ENCODE measurements around the gene SPRED2.

Gene SPRED2

DNA sequence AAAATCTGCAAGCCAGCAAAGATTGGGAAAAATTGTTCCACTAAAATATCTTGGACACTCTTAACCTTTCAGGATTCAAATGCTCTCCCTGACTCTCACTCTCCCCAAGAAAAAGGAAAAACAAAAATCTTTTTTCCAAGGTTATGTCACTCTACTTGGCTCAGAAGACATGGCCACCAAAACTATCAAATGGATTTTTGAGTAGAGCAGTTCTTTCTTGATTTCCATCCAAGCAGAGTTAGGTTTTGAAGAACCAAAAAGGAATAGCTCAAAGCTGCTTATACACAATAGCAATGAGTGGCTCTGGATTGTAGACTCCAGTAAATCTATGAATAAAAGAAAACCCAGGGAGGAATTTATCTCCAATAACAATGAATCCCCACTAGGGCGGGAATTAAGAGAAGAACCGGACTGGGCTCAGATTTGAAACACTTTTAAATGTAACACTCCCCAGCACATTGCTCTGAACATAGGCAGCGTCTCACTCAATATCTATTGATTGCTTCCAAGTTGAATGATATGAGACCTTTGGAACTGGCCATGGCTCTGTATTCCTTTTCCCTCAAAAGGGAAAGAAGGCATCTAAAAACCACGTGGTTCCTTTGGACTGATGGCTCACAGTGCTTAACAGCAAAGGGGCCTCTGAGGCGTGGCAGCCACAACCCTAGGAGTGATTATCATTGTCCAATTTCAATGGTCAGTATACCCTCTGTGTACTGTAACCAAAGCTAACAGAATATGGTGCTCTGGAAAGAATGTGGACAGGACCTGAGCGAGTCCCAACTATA, 68.3 kb downstream of the SPRED2 start:
- no peak for DNase-seq

DNA sequence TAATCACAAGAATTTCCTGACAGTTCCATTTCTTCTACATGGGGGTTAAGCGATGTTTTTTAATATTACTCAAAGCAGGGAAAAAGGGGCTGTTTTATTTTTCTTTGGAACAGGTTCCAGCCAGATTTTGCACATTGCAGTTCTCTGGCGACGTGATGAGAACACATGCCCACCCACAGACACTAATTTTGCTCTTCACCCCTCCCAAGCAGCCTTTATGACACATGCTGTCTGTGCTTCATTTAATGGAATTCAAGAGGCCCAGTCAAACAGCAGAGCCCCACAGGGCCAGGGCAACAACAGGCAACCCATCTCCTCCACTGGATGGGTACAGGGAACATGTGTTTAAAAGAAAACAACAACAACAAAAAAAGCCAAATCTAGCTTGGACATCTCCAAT, 70.8 kb downstream of the SPRED2 start:
- DNase-seq, result no peak

- DNase-seq, result no peak
These were observed 72.0 kb downstream of the SPRED2 start for GRCh38 chr2:65360441-65360840.

- DNase-seq, result no peak
These were observed 73.6 kb downstream of the SPRED2 start for GRCh38 chr2:65358678-65359400.

DNA sequence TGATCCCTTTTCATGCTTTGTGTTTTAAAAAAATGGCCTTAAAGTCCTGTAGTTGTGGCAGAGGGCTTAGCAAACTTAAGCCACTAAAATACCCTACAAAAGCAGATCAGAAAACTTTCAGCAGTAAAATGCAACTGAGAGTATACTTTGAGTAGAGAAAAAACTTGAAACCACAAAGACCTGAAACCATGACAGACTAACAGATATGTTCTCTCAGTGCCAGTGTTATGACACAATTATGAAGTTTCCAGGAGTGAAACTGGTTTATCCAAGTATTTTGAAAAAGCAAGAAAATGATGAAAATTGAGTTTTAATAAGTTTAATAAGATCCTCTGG, 74.5 kb downstream of the SPRED2 start:
- no peak for DNase-seq

GRCh38 chr2:65357095-65357958, 75.1 kb downstream of the SPRED2 start:
- DNase-seq, result no peak

DNA sequence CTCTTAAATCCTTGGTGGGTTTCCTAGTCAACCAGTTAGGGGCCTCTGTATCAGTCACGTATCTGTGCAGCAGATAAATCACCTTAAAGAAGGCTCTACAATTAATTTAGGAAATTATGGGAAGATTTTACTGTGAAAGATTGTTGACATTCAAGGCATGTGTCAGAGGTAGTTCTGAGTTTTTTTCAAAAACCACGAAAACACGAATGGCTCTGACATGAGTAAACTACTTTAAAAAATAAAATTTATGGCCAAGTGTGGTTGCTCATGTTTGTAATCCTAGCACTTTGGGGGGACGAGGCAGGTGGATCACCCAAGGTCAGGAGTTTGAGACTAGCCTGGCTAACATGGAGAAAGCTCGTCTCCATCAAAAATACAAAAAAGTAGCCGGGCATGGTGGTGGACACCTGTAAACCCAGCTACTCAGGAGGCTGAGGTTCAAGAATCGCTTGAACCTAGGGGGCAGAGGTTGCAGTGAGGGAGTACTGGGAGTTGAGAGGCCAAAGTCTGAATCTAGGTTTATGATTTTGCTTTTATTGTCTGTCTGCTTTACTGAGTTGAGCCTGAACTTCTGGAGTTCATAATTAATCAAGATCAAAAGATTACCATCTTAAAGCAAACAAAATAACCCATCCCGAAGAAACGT, 77.1 kb downstream of the SPRED2 start:
- DNase-seq, result no peak

- no peak for DNase-seq
These were observed 77.6 kb downstream of the SPRED2 start for GRCh38 chr2:65354773-65355172.

GRCh38 chr2:65353927-65354326, 78.5 kb downstream of the SPRED2 start:
- DNase-seq, result no peak

GRCh38 chr2:65353046-65353445, 79.4 kb downstream of the SPRED2 start:
- no peak for DNase-seq

DNA sequence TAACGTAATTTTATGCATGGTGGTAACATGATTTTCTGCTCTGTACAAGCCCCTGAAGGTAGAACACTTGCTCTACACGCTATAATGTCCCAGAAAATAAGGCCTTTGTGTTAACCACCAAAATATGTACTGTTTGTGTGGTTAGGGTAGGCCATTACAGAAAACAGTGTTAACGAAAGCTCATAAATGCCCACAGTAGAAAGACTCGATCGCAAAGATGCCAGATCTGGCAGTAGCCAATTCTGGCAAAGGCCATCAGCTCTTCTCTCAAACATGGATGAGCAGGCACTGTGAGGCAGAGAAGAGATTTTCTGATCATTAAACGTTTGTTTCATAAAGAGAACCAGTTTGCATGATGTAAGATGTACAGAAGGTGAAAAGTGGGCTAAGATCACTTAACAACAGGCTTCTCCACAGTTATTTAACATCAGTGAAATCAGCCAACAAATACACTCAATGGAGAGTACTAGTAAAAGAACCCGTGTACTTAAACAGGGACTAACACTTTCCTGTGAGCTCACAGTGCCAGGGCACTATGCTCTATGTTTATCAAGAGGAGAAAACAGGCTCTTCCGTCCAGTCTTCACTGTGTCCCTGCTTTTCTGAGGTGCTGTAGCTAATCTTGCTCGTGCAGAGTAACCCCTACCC, 80.3 kb downstream of the SPRED2 start:
- DNase-seq, result no peak

DNA sequence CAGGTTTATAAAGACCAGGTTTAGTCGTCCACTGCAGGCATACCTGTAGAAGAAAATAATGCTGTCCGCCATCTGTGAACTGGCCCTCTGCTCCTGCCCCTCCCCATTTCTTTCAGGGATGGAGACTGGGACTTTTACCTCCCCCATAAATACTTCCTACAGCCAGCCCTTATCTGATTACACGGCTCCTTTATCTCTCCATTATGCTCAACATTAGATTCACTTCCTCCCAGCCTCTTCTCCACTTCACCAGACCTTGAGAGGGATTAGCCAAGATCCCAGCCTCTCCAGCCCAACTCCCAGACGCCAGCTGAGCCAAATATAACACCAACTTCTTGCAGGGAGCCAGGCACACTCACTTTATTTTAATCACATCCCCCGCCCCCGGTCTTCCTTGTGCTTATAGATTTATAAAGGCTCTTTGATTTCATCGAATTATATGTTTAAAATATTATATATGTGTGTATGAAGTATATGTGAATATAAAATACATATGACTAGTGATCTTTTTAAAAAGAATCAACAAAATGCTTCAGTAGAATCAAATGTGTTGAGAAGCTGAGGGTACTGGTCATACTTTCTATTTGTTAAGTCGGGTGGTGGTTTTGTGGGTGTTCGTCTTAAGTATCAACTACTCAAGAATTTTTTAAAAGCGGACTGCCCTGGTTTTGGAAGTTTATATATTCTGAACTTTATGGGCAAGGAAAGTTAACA, 81.0 kb downstream of the SPRED2 start:
- no peak for DNase-seq

DNA sequence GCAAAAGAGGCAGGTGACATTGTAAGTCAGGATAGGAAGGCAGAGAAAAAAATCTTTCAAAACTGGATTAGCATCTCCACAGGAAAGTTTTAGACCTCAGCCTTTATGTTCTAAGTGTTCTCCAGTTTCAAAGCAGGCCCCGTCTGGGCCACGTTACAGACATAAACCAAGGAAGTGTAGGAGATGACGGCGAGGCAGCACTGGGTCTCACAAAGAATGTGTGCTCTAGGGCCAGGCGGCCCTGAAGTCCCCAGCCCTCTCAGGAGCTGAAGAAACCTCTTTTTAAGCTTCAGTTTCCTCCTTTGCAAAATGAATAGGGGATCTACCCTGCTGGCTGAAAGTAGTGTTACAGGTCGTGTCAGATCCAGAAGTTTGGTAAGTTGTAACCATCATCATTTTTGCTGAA, 81.7 kb downstream of the SPRED2 start:
- no peak for DNase-seq

DNA sequence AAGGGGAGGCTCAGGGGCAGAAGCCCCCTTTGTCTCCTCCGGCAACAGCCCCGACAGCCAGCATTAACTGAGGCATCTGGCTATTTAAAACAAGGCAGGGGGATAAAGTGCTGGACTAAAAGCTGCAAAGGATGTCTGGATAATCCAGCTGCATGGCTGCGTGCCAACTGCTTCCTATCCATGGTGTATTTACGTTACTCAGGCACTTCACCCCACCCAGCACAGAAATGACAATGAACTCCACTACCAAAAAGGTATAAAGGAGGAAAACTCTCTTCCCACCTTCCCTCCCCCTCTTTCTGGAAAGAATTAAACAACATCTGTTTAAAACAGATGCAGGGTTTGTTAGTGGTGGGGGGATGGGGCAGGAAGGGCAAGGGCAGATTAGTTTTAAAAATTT, 82.5 kb downstream of the SPRED2 start:
- no peak for DNase-seq

GRCh38 chr2:65347913-65348312, 84.5 kb downstream of the SPRED2 start:
- DNase-seq, result no peak

DNA sequence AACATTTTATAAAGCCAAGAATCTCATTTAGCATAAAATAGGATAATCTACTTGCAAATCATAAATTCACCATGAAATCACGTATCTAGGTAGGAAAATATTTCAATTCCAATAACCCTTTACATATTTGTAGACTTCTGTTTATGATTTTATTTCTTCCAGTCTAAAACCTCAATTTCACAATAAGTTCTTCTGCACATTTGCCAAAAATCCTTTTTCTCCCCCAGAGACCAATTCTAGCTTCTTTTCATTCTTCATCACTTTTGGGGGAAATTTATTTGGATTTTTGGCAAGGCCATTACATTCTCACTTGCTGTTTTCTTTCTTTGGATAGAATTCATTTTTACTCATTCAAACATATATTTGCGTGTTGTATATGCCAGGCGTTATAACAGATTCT, 86.8 kb downstream of the SPRED2 start:
- no peak for DNase-seq

DNA sequence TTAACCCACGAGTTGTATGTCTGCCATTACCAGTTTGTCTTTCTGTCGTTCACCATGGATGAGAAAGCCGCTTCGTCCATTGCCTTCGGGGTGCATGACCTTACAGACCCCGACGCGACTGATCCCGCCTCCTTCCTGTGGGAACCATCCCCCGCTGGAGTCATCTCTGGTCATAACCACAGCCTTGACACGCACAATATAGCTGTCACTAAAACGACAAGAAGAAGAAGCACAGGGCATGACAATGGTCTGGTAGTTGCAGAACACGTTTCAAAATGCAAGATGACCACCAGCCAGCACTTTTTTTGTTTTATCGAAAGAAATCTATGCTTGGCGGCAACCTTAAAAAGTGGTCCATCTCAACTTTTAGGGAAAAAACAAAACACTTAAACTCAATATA, 87.7 kb downstream of the SPRED2 start:
- no peak for DNase-seq

DNA sequence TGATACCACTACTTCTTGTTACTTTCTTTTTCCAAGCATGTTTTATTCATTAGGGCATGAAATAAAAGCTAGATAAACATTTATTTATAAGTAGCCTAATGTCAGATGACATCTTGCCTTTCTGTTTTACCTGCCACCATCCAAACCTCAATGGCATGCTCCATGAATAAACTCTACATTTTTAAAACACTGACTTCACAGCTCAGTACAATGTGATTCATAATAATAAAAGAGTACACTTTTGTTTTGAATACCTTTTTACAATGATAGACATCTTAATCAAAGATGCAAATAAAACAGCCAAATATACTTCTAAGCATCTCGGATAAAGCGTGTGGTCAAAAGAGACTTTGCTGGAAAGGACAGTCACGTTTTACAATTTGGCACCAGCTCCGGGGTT, 88.2 kb downstream of the SPRED2 start:
- no peak for DNase-seq

GRCh38 chr2:65343386-65343785, 89.0 kb downstream of the SPRED2 start:
- no peak for DNase-seq

GRCh38 chr2:65340898-65341681, 91.3 kb downstream of the SPRED2 start:
- DNase-seq, result no peak

DNA sequence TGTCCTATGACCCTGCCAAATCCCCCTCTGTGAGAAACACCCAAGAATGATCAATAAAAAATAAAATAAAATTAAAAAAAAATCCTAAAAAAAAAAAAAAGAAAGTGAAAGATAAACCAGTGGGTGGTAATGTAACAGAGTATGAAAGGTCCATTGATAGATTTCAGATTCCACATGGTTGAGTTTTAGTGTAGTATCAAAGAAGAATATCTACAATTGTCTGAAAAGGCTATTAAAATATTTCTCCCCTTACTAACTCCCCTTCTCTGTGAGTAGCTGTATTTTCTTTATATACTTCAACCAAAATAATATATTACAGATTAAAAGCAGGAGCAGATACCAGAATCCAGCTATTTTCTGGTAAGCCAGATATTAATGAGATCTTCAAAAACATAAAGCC, 92.8 kb downstream of the SPRED2 start:
- no peak for DNase-seq

Measured in stimulated activated CD4-positive, alpha-beta T cell treated with anti-CD3 and anti-CD28 coated beads, Interleukin-2, amount 100 ng/mL, for 24 hours (primary cell).